Endodermal cell (in vitro differentiated cells): Measurements from ENCODE around the gene EMX1. TPM values are rescaled to one million over a fixed set of nuclear protein-coding genes. Genes with fewer than 3 reads are reported as not detected.

ENCODE experiments used
- DNase-seq: peaks from one replicate; pipeline ENCODE4 v3.0.0-alpha.2; 2017
- H3K27ac ChIP-seq: 2 replicates; pipeline ENCODE4 v1.5.1; 2013; ENCODE audit warnings: mild to moderate bottlenecking, low read depth, low read length, moderate library complexity
- H3K27me3 ChIP-seq: 2 replicates; pipeline ENCODE4 v1.6.1; 2013; ENCODE audit warnings: mild to moderate bottlenecking, low read length, moderate library complexity; ENCODE audit not compliant: insufficient read depth, control insufficient read depth, poor library complexity, severe bottlenecking
- H3K36me3 ChIP-seq: 2 replicates; pipeline ENCODE4 v1.7.0; 2013; ENCODE audit warnings: mild to moderate bottlenecking, low read length, moderate library complexity; ENCODE audit not compliant: control insufficient read depth, insufficient read depth
- H3K4me1 ChIP-seq: one replicate; pipeline ENCODE4 v1.7.0; 2013; ENCODE audit warnings: low read length; ENCODE audit not compliant: control insufficient read depth, insufficient read depth
- H3K4me3 ChIP-seq: 2 replicates; pipeline ENCODE4 v1.5.1; 2013; ENCODE audit warnings: mild to moderate bottlenecking, low read length, moderate library complexity
- H3K9ac ChIP-seq: 2 replicates; pipeline ENCODE4 v1.6.1; 2013; ENCODE audit warnings: mild to moderate bottlenecking, low read length, moderate library complexity; ENCODE audit not compliant: poor library complexity, severe bottlenecking; ENCODE audit errors: extremely low read depth
- H3K9me3 ChIP-seq: 2 replicates; pipeline ENCODE4 v1.6.1; 2013; ENCODE audit warnings: mild to moderate bottlenecking, low read length, moderate library complexity; ENCODE audit not compliant: control insufficient read depth
- H3K27ac Mint-ChIP-seq: 2 replicates; pipeline ENCODE4 v1.8.0; 2020; ENCODE audit warnings: mixed read lengths
- H3K27me3 Mint-ChIP-seq: 2 replicates; pipeline ENCODE4 v1.8.0; 2021; ENCODE audit warnings: mild to moderate bottlenecking, mixed read lengths; ENCODE audit not compliant: insufficient read depth
- H3K36me3 Mint-ChIP-seq: 2 replicates; pipeline ENCODE4 v1.8.0; 2020; ENCODE audit warnings: low read depth, mixed read lengths
- H3K4me1 Mint-ChIP-seq: 2 replicates; pipeline ENCODE4 v1.8.0; 2020; ENCODE audit warnings: mixed read lengths
- H3K4me3 Mint-ChIP-seq: 2 replicates; pipeline ENCODE4 v1.8.0; 2020; ENCODE audit warnings: mild to moderate bottlenecking, moderate library complexity, mixed read lengths
- H3K9me3 Mint-ChIP-seq: 2 replicates; pipeline ENCODE4 v1.8.0; 2020; ENCODE audit warnings: mild to moderate bottlenecking, mixed read lengths
- CTCF ChIP-seq: fragments of 200-600 bp; sonication (generic); conservative IDR thresholded peaks from 2 replicates; pipeline ENCODE4 v1.5.0; 2021; ENCODE audit warnings: antibody characterized with exemption, mild to moderate bottlenecking
- WGBS, 2 experiments: methylation state at CpG; one replicate each; pipeline versions ENCODE4 v1.1.5 to v1.1.7; 2013; ENCODE audit warnings: missing lambda C conversion rate in 2 of 2, mixed read lengths in 1 of 2; ENCODE audit not compliant: insufficient coverage in 1 of 2, insufficient read length in 1 of 2; 5-methylcytosine and 5-hydroxymethylcytosine counted together
- total RNA-seq, 2 donors: library from RNA; stranded (reverse); fragmentation: NEBNext Ultra II Directional in 1 of 2; extraction: Animal tissue kit (Norgen Biotek cat#: 25700) in 1 of 2; gene quantifications; 2 replicates in 1 of 2; 3 replicates in 1 of 2; pipeline ENCODE4 v1.2.1, GENCODE V29; 2021

The EMX1 gene
- total RNA-seq, 2 donors from 2014 or later, result 0.35 to 1.1 TPM

DNA sequence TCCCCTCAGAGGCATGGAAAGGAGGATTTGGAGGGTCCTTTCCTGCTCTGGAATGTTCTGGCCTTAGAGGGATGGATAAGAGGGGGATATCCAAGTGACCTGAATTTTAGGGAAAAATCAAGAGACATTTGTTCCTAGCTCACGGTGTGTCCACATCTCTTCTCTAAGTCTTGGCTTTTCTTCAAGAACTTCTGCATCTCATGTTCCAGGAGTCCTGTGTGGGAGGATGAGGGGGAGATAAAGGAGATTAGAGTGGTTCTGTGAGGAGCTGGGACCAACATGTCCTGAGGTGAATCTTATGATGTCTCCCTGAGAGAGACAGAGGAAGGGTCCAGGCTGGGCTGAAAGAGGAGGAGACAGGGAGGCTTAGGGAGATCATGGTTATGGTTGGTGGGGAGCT lies 11.7 kb downstream of the EMX1 start:
- DNase-seq, result no peak
- Histone ChIP-seq H3K27me3 (peaks cover 100% of the 10 kb centered on the region), H3K27ac (no peak overlapping the region), H3K36me3 (no peaks in the 10 kb centered on the region), H3K4me3 (no peak overlapping the region), H3K4me1 (no peaks in the 10 kb centered on the region), H3K9ac (no peak overlapping the region), H3K9me3 (no peaks in the 10 kb centered on the region)
- TF ChIP-seq CTCF, result no peak
- H3K27me3 Mint-ChIP-seq, result peaks cover 23% of the 10 kb centered on the region
- peaks cover under 1% of the 10 kb centered on the region for H3K9me3 Mint-ChIP-seq
- 96 to 100% methylated on average over 1 of the region's 1 CpG for WGBS, 2 experiments
- H3K27ac Mint-ChIP-seq, result no peak overlapping the region
- H3K4me3 Mint-ChIP-seq, result no peak overlapping the region
- peaks cover 15% of the 10 kb centered on the region for H3K4me1 Mint-ChIP-seq
- no peaks in the 10 kb centered on the region for H3K36me3 Mint-ChIP-seq

DNA sequence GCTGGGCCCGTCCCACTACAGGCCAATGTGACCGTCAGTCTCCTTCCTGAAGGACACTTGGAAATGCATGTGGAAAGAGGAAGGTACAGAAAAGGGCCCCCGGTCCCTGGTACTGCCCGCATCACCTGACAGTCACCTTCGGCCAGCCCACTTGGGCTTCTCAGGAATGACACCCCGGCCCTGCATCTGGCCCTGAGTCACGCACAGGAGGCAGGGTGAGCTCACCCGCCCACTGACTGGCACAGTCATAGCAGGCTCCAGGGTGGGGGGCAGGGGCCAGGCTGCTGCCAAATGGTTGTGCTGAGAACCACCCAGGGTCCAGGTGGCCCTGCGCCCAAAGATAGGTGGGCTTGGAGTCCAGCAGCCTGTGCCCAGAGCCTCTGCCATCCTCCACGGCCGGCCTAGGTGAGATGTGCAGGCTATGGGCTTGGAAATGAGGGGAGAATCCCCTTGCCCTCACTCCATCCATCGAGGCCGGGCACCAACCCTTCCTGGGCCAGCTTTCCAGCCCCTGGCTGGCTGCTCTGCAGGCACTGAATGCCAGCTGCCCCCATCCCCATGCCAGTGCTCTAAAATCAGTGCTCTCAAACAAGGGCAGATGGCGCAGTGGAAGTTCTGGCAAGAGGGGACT lies 14.1 kb downstream of the EMX1 start:
- H3K4me3 ChIP-seq, result no peak overlapping the region

GRCh38 chr2:72932045-72932740 lies 14.9 kb downstream of the EMX1 start:
- H3K27me3 Mint-ChIP-seq, result peaks cover 41% of the 10 kb centered on the region
- no peak for TF ChIP-seq CTCF
- 88 to 89% methylated on average over 1 to 5 of the region's 5 CpGs for WGBS, 2 experiments
- no peaks in the 10 kb centered on the region for H3K36me3 ChIP-seq
- DNase-seq, result no peak
- H3K27ac ChIP-seq, result no peak overlapping the region
- no peaks in the 10 kb centered on the region for H3K9me3 ChIP-seq
- no peaks in the 10 kb centered on the region for H3K4me1 ChIP-seq
- no peaks in the 10 kb centered on the region for H3K36me3 Mint-ChIP-seq
- no peak overlapping the region for H3K27ac Mint-ChIP-seq
- no peak overlapping the region for H3K4me3 Mint-ChIP-seq
- H3K4me1 Mint-ChIP-seq, result no peaks in the 10 kb centered on the region
- no peak overlapping the region for H3K4me3 ChIP-seq
- H3K9me3 Mint-ChIP-seq, result no peaks in the 10 kb centered on the region
- no peak overlapping the region for H3K9ac ChIP-seq
- H3K27me3 ChIP-seq, result peaks cover 68% of the 10 kb centered on the region

More for the DNA sequence above, 14.1 kb downstream of the EMX1 start:
- Histone ChIP-seq H3K27ac (no peak overlapping the region), H3K9me3 (no peaks in the 10 kb centered on the region), H3K9ac (no peak overlapping the region), H3K27me3 (peaks cover 76% of the 10 kb centered on the region), H3K4me1 (no peaks in the 10 kb centered on the region), H3K36me3 (no peaks in the 10 kb centered on the region)
- DNase-seq, result no peak
- Mint-ChIP-seq H3K9me3 (no peaks in the 10 kb centered on the region), H3K4me1 (peaks cover under 1% of the 10 kb centered on the region), H3K27me3 (peaks cover 41% of the 10 kb centered on the region), H3K4me3 (no peak overlapping the region), H3K36me3 (no peaks in the 10 kb centered on the region), H3K27ac (no peak overlapping the region)
- TF ChIP-seq CTCF, result no peak
- WGBS, 2 experiments, result 90 to 92% methylated on average over 7 to 14 of the region's 14 CpGs
